PC-9 (cell line): ENCODE measurements around the gene TUBE1.

Experiments
- CTCF ChIP-seq: fragments of 200-600 bp; sonication (generic); conservative IDR thresholded peaks from 2 replicates; pipeline ENCODE4 v1.6.1; 2017; ENCODE audit warnings: mixed run types, antibody characterized with exemption, mild to moderate bottlenecking, moderate library complexity
- EZH2 ChIP-seq: fragments of 200-600 bp; sonication (generic); IDR thresholded peaks from 2 replicates; pipeline ENCODE4 v1.8.0; 2017; ENCODE audit warnings: antibody characterized with exemption, low read depth

- TF ChIP-seq CTCF = no peak
- no peak for TF ChIP-seq EZH2
Measured at GRCh38 chr6:112049026-112049799, 38.1 kb downstream of the TUBE1 start.
